ENCODE results near the gene CHSY3. TPM values are rescaled to one million over a fixed set of nuclear protein-coding genes. Genes with fewer than 3 reads are reported as not detected.

The CHSY3 gene
- total RNA-seq, 8 experiments from 2014 or later, result 0.42 to 6.8 (median 1.8) TPM

- 63 to 100% (median 100%) methylated on average over 1 of the region's 1 CpG for WGBS, 10 experiments
- ATAC-seq (replicated peaks in 6 of 8), result no peak
- in situ Hi-C loops (cut with MboI; ENCODE audit: low pct_unique_long_range_greater_than_20kb in 2 of 9, low sequenced_read_pairs in 9 of 9, unreplicated experiment in 9 of 9), result loop anchor here in 3 of 9 experiments (25.0 kb wide), 2 partner anchors 228 to 1203 kb away; no protein-coding TSS in a partner anchor
- Histone ChIP-seq H3K27ac (no peak overlapping the region), H3K4me1 (replicated peaks in 1 of 2) (peaks cover 0 to 8% of the 10 kb centered on the region in 2 donors), H3K4me3 (no peak overlapping the region)
Observed at GRCh38 chr5:129909225-129909624, 5.0 kb downstream of the CHSY3 start.

GRCh38 chr5:129912601-129913255 lies 8.5 kb downstream of the CHSY3 start:
- Histone ChIP-seq H3K4me3 (no peak overlapping the region), H3K27ac (no peak overlapping the region)
- 14 to 100% (median 75%) methylated on average over 1 of the region's 1 CpG for WGBS, 10 experiments

GRCh38 chr5:129915415-129915814 lies 11.2 kb downstream of the CHSY3 start:
- Histone ChIP-seq H3K27ac (no peak overlapping the region), H3K4me3 (no peak overlapping the region), H3K4me1 (replicated peaks in 1 of 2) (no peaks in the 10 kb centered on the region)
- WGBS, 10 experiments, result 33 to 83% (median 64%) methylated on average over 1 to 2 of the region's 2 CpGs
- in situ Hi-C loops (cut with MboI; ENCODE audit: low pct_unique_long_range_greater_than_20kb in 2 of 9, low sequenced_read_pairs in 9 of 9, unreplicated experiment in 9 of 9), result loop anchor here in 3 of 9 experiments (25.0 kb wide), 2 partner anchors 222 to 1197 kb away; no protein-coding TSS in a partner anchor
- no peak for ATAC-seq (replicated peaks in 6 of 8)

More at GRCh38 chr5:129912601-129913255, 8.5 kb downstream of the CHSY3 start:
- no peaks in the 10 kb centered on the region for H3K4me1 ChIP-seq (replicated peaks in 1 of 2)
- in situ Hi-C loops (cut with MboI; ENCODE audit: low pct_unique_long_range_greater_than_20kb in 2 of 9, low sequenced_read_pairs in 9 of 9, unreplicated experiment in 9 of 9), result loop anchor here in 3 of 9 experiments (25.0 kb wide), 2 partner anchors 225 to 1200 kb away; no protein-coding TSS in a partner anchor
- ATAC-seq (replicated peaks in 6 of 8), result peak in 2 of 8 experiments; percentile 18 to 20

GRCh38 chr5:129917224-129917623 lies 13.0 kb downstream of the CHSY3 start:
- in situ Hi-C loops (cut with MboI; ENCODE audit: low pct_unique_long_range_greater_than_20kb in 2 of 9, low sequenced_read_pairs in 9 of 9, unreplicated experiment in 9 of 9), result loop anchor here in 3 of 9 experiments (25.0 kb wide), 2 partner anchors 220 to 1195 kb away; no protein-coding TSS in a partner anchor
- no peaks in the 10 kb centered on the region for H3K4me1 ChIP-seq (replicated peaks in 1 of 2)
- 17 to 50% (median 40%) methylated on average over 1 of the region's 1 CpG; no CpG with 5 or more reads in 7 of the 10 experiments for WGBS, 10 experiments

GRCh38 chr5:129921204-129921603 lies 16.9 kb downstream of the CHSY3 start:
- no peak overlapping the region for H3K4me3 ChIP-seq
- no peak for ATAC-seq (replicated peaks in 6 of 8)
- no peak overlapping the region for H3K27ac ChIP-seq
- no peaks in the 10 kb centered on the region for H3K4me1 ChIP-seq (replicated peaks in 1 of 2)
- in situ Hi-C loops (cut with MboI; ENCODE audit: low pct_unique_long_range_greater_than_20kb in 2 of 9, low sequenced_read_pairs in 9 of 9, unreplicated experiment in 9 of 9), result loop anchor here in 3 of 9 experiments (25.0 kb wide), 2 partner anchors 216 to 1191 kb away; no protein-coding TSS in a partner anchor
- 20 to 100% (median 83%) methylated on average over 1 to 4 of the region's 4 CpGs; no CpG with 5 or more reads in 3 of the 10 experiments for WGBS, 10 experiments

More at GRCh38 chr5:129917224-129917623, 13.0 kb downstream of the CHSY3 start:
- ATAC-seq (replicated peaks in 6 of 8), result no peak
- H3K27ac ChIP-seq, result no peak overlapping the region
- H3K4me3 ChIP-seq, result no peak overlapping the region

GRCh38 chr5:129930221-129930620 lies 26.0 kb downstream of the CHSY3 start:
- H3K4me3 ChIP-seq, result no peak overlapping the region
- WGBS, 10 experiments, result 60 to 100% (median 100%) methylated on average over 1 to 3 of the region's 4 CpGs
- ATAC-seq (replicated peaks in 6 of 8), result peak in 1 of 8 experiments; percentile 25
- in situ Hi-C loops (cut with MboI; ENCODE audit: low pct_unique_long_range_greater_than_20kb in 2 of 9, low sequenced_read_pairs in 9 of 9, unreplicated experiment in 9 of 9), result no loop called here
- H3K4me1 ChIP-seq (replicated peaks in 1 of 2), result no peaks in the 10 kb centered on the region
- no peak overlapping the region for H3K27ac ChIP-seq

GRCh38 chr5:129935626-129936025 lies 31.4 kb downstream of the CHSY3 start:
- in situ Hi-C loops (cut with MboI; ENCODE audit: low pct_unique_long_range_greater_than_20kb in 2 of 9, low sequenced_read_pairs in 9 of 9, unreplicated experiment in 9 of 9), result no loop called here
- Histone ChIP-seq H3K27ac (no peak overlapping the region), H3K4me3 (no peak overlapping the region), H3K4me1 (replicated peaks in 1 of 2) (no peaks in the 10 kb centered on the region)
- no peak for ATAC-seq (replicated peaks in 6 of 8)
- WGBS, 10 experiments, result 60 to 100% (median 69%) methylated on average over 1 to 2 of the region's 2 CpGs

GRCh38 chr5:129938077-129938476 lies 33.8 kb downstream of the CHSY3 start:
- Histone ChIP-seq H3K4me1 (replicated peaks in 1 of 2) (no peaks in the 10 kb centered on the region), H3K4me3 (no peak overlapping the region), H3K27ac (no peak overlapping the region)
- in situ Hi-C loops (cut with MboI; ENCODE audit: low pct_unique_long_range_greater_than_20kb in 2 of 9, low sequenced_read_pairs in 9 of 9, unreplicated experiment in 9 of 9), result no loop called here
- peak in 2 of 8 experiments; percentile 64 to 70 for ATAC-seq (replicated peaks in 6 of 8)
- WGBS, 10 experiments, result 33 to 100% (median 80%) methylated on average over 1 of the region's 3 CpGs; no CpG with 5 or more reads in 5 of the 10 experiments

- in situ Hi-C loops (cut with MboI; ENCODE audit: low pct_unique_long_range_greater_than_20kb in 2 of 9, low sequenced_read_pairs in 9 of 9, unreplicated experiment in 9 of 9), result no loop called here
- H3K4me1 ChIP-seq (replicated peaks in 1 of 2), result no peaks in the 10 kb centered on the region
- WGBS, 10 experiments, result 33 to 100% (median 100%) methylated on average over 1 of the region's 1 CpG; no CpG with 5 or more reads in 5 of the 10 experiments
- no peak overlapping the region for H3K4me3 ChIP-seq
- ATAC-seq (replicated peaks in 6 of 8), result no peak
- H3K27ac ChIP-seq, result no peak overlapping the region
Observed at GRCh38 chr5:129943936-129944335, 39.7 kb downstream of the CHSY3 start.

- in situ Hi-C loops (cut with MboI; ENCODE audit: low pct_unique_long_range_greater_than_20kb in 2 of 9, low sequenced_read_pairs in 9 of 9, unreplicated experiment in 9 of 9), result no loop called here
- Histone ChIP-seq H3K4me1 (replicated peaks in 1 of 2) (no peaks in the 10 kb centered on the region), H3K27ac (no peak overlapping the region), H3K4me3 (no peak overlapping the region)
- peak in 3 of 8 experiments; percentile 42 to 73 (median 49) for ATAC-seq (replicated peaks in 6 of 8)
Observed at GRCh38 chr5:129945028-129945427, 40.8 kb downstream of the CHSY3 start.

GRCh38 chr5:129945774-129946270 lies 41.6 kb downstream of the CHSY3 start:
- no peak overlapping the region for H3K27ac ChIP-seq
- 25 to 100% (median 100%) methylated on average over 1 of the region's 1 CpG; no CpG with 5 or more reads in 2 of the 10 experiments for WGBS, 10 experiments
- H3K4me3 ChIP-seq, result no peak overlapping the region
- ATAC-seq (replicated peaks in 6 of 8), result no peak
- in situ Hi-C loops (cut with MboI; ENCODE audit: low pct_unique_long_range_greater_than_20kb in 2 of 9, low sequenced_read_pairs in 9 of 9, unreplicated experiment in 9 of 9), result no loop called here
- H3K4me1 ChIP-seq (replicated peaks in 1 of 2), result no peaks in the 10 kb centered on the region

GRCh38 chr5:129951039-129951438 lies 46.8 kb downstream of the CHSY3 start:
- in situ Hi-C loops (cut with MboI; ENCODE audit: low pct_unique_long_range_greater_than_20kb in 2 of 9, low sequenced_read_pairs in 9 of 9, unreplicated experiment in 9 of 9), result no loop called here
- no peak overlapping the region for H3K27ac ChIP-seq

GRCh38 chr5:129958581-129958980 lies 54.3 kb downstream of the CHSY3 start:
- in situ Hi-C loops (cut with MboI; ENCODE audit: low pct_unique_long_range_greater_than_20kb in 2 of 9, low sequenced_read_pairs in 9 of 9, unreplicated experiment in 9 of 9), result no loop called here
- H3K27ac ChIP-seq, result no peak overlapping the region
- H3K4me3 ChIP-seq, result no peak overlapping the region
- no peaks in the 10 kb centered on the region for H3K4me1 ChIP-seq (replicated peaks in 1 of 2)
- ATAC-seq (replicated peaks in 6 of 8), result peak in 1 of 8 experiments; percentile 46

More at GRCh38 chr5:129951039-129951438, 46.8 kb downstream of the CHSY3 start:
- Histone ChIP-seq H3K4me1 (replicated peaks in 1 of 2) (no peaks in the 10 kb centered on the region), H3K4me3 (no peak overlapping the region)
- whole genome bisulfite sequencing, 10 experiments, result 11 to 80% (median 50%) methylated on average over 1 to 2 of the region's 2 CpGs
- ATAC-seq (replicated peaks in 6 of 8), result no peak

Measured in motor neuron (in vitro differentiated cells).